Activated naive CD4-positive, alpha-beta T cell (primary cell): ENCODE measurements around the gene COL24A1.
"Not testable (repeated sequence)": the region's sequence is repeated elsewhere in the genome, so short reads cannot be mapped to it uniquely, and the experiment has no call there.

Experiments
- DNase-seq, 4 experiments: peaks; one replicate each; lab custom pipeline; 2025; lab: John Stamatoyannopoulos, UW

Gene COL24A1

DNA sequence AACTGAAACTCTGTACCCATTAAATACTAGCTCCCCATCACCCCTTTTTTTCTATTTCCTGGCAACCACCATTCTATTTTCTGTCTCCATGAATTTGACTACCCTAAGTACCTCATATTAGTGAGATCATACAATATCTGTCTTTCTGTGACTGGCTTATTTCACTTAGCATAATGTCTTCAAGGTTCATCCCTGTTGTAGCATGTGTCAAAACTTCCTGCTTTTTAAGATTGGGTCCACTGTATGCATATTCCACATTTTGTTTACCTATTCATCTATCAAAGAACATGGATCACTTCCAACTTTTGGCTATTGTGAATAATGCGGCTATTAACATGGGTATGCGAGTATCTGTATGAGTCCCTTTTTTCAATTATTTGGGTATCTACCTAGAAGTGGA lies 266.7 kb downstream of the COL24A1 start:
- no peak for DNase-seq

DNA sequence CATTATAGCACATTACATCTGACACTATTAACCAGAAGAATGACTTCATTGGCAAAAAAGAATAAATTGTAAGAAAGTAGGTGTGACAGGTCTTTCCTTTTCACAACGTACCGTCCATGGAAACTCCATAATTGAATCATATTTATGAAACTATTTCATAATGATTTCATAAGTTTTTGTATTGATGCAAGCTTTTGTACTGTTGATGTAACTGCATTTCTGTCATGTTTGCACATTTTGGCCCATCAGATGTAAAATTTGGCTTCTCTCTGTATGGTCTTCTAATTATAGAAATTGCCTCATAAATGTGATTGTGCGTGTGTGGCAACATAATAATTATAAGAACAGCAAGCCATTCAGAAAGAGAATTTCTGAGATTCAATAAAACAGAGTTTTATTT lies 267.7 kb downstream of the COL24A1 start:
- DNase-seq: no peak

DNA sequence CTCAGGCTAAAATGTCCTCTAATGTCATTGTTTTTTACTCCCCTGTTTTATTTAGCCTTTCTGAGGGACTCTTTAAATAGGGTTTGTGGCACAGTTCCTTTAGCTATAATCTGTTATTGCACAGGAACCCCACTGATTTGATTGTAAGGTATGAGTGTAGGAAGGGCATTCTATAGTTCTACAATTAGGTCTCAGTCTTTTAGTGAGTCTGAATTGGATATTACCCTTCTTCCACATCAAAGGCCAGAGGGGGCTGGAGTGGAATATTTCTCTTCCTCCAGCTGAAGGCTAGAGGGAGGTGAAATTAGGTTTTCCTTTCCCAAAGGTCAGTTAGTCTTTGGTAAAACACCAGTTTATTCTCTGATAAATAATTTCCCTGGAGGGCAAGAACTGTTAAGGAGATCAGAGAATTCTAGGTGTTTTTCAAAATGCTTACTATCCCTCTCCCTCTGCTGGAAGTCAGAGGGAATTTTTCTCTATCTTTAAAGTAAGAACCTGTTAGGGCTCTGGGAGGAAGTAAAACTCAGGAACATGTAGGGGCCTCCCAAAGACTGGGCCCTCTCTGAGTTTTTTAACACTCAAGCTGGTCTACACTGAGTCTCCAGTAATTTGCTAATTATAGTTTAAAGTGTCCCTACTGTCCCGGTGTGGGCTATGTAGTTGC lies 272.1 kb downstream of the COL24A1 start:
- DNase-seq: no peak

DNA sequence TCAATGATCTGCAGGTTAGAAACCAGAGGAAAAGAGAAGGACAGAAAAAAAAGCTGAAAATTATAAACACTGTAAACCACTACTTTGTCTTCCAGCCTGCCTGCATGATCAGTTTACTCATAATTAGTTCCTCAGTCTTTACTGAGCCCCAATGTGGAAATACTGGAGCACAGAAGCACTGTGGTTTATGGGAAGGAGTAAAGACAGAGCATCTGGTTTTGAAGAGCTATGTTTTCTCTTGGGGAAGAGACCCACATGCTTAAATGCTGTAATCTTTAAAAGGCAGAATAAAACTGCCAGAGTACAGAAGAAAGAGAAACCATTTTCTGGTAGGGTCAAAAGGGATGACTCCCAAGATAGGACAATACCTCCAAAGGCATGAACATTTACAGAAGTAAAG lies 289.4 kb downstream of the COL24A1 start:
- DNase-seq: no peak

DNA sequence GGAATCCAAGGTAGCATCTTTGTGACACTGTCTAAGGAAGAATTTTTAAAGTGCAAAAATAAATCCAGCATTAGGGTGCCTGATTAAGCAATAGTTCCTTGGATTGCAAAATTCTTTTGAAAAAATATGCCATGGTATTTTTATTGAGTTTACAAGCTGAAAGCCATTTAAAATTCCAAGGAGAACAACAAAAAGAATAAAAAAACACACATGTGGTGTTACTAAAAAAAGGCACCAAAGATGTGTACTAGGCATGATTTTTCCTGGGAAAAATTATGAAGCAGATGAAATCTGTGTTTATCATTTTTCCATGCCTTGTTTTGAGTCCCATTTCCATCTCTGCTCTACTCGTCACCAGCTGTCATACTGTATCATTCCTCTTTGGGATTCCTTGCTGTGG lies 291.4 kb downstream of the COL24A1 start:
- DNase-seq: no peak

DNA sequence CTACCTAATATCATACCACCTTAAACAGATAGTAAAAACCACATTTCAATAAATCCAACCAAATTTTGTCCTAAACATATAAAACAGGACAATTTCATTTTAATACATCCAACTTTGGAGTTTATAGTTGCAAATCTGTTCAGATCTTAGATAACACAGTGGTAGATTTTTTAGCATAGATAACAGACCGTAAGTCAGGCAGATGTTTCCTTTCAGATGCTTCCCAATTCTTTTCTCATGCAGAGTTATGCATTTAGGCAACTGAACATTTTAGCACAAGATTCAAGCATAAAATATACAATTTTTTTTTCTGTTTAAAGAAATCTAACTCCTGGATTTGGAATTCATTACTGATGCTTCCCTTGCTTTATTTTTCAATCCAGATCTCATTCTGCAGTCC lies 291.8 kb downstream of the COL24A1 start:
- DNase-seq: no peak

DNA sequence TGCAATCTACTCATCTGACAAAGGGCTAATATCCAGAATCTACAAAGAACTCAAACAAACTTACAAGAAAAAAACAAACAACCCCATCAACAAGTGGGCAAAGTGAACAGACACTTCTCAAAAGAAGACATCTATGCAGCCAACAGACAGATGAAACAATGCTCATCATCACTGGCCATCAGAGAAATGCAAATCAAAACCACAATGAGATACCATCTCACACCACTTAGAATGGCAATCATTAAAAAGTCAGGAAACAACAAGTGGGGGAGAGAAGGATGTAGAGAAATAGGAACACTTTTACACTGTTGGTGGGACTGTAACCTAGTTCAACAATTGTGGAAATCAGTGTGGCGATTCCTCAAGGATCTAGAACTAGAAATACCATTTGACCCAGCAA lies 292.9 kb downstream of the COL24A1 start:
- DNase-seq: not testable (repeated sequence)

DNA sequence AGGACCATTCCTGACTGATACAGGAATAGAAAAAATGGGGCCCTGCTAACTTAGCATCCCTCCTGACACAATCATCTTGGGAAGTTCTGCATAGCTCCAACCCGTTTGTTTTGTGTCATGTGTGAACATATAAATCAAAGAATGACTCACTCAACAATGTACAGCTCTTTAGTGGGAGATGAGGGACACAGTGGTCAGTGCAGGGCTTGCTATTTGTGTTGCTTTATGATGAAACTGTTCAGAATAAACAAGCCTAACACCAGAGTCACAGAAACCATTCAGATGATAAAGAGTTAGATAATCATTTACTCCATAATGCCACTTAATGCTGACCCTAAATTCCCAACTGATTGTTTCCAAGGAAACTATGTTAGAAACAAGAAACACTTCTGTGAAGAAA lies 294.1 kb downstream of the COL24A1 start:
- DNase-seq: no peak

DNA sequence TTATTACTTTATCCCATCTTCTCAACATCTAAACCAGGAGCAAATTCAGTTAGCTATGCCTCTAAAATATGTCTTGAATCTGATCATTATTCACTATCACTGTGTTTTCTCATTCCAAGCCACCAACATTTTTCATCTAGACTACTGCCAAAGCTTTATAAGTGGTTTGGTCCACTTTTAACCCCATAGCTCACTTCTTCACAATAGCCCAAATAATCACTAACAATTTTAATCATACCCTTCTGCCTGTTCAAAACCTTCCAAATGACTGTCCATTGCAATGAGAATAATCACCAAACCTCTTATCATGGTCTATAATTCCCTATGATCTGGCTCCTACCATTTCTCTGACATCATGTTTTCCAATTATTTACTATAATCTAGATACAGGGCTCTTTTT lies 298.6 kb downstream of the COL24A1 start:
- no peak for DNase-seq

DNA sequence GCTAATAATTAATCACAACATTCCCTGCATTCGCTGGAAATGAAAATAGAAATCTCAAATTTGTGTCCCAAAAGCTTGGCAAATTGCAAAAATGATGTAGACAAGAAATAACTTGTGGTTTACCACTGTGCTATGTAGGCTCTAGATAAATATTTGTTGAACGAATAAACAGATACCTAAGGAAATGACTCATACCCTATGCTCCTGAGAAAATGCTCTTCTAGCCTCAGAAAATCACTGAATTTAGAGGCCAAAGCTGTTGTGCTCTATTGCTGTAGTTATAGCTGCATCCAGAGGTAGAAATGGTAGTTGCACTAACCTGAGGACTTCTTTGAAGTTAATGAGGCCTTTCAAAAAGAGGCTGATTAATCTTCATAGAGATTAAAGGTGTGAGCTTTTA lies 306.3 kb downstream of the COL24A1 start:
- DNase-seq: no peak

DNA sequence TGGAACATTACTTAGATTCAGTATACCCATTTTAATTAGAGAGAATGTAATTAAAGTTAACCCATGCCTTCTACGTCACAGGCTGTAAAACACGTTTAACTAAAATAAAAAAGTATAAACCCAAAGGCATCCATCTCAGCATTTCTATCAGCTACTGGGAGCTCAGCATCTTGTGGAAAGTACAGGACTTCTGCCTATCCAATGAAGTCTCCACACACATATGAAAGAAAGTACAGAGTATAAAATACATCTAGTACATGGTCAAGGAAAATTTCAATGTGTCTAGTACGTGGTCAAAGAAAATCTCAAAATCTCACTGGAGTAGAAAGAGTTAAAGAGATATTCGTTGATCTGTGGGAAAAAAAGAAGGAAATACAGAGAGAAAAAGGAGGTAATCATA lies 306.9 kb downstream of the COL24A1 start:
- no peak for DNase-seq

DNA sequence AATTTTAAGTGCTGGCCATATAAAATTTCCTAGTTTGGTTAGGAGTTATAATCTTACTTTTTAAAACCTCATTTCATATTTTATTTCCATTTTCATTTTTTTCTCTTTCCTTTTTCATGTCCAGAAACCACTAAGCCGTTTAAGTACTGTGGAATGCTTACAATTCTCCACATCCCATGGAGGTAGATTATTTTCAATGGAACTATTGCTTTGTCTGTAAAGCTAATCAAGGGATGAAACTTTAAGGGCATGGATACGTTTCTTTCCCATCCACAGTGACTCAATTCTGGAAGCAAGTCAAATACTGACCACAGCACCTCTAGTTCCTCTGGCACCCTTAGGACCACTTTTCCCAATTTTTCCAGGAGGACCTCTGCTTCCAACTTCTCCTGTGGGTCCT lies 309.2 kb downstream of the COL24A1 start:
- no peak for DNase-seq

DNA sequence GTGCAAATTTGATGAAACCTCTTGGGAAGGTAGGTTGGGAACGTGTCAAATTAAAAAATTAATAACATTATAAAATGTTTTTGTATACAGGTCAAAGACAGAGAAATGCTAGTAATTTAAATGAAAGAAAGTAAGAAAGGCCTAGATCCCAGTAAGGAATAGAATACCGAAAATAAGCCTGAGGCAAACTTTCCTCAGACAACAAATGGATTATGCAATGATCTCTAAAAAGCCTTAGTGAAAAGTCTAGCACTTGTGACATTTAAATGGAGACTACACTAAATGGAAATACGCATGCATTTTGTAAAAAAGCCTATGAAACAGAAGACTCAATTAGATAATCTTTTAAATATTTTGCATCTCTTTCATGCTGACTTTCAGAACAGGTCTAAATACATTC lies 309.9 kb downstream of the COL24A1 start:
- DNase-seq: no peak

DNA sequence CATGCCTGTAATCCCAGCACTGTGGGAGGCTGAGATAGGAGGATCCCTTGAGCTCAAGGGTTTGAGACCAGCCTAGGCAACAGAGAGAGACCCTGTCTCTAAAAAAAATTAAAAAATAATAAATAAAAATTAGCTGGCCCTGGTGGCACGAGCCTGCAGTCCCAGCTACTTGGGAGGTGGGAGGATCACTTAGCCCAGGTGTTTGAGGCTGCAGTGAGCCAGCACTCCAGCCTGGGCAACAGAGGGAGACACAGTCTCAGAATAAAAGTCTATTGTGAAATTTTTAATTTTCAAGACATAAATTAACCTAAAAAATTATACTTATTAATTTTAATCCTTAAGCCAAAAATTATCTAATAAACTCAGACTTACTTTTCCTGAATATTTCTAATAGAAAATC lies 317.1 kb downstream of the COL24A1 start:
- no peak for DNase-seq

DNA sequence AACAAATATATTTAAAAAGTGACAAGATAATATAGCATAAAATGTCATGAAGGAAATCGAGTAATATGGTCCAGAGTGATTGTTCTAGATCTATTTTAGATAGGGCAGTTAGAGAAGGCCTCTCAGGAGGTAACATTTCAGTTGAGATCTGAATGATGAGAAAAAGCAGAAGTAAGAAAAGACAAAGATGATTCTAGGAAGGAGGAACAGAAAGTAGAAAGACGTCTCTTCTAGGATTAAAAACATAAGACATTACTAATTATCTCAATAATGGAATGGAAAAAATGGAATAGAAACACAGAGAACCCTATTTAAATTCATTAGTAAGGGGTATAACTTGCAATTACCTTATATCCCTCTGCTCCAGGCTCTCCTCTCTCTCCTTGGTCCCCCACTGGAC lies 318.3 kb downstream of the COL24A1 start:
- no peak for DNase-seq

DNA sequence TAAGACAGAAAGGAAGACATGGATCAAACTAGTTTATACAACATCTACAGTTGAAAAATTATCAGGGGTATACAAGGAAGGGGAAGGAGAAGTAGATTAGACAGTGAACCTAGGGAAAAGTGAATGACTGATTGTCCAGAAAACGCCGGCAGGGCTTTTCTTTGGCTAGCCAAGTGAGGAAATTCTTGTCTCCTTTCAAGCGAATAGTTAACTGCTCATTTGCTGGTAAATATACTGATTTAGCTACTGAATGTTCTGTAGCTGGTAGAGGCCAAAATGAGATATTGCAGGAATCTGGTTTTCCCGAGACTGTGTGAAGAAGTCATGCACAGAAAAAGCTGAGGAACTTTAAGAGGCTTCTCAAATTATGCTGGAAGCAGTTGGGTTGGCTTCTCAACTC lies 319.8 kb downstream of the COL24A1 start:
- DNase-seq: no peak

DNA sequence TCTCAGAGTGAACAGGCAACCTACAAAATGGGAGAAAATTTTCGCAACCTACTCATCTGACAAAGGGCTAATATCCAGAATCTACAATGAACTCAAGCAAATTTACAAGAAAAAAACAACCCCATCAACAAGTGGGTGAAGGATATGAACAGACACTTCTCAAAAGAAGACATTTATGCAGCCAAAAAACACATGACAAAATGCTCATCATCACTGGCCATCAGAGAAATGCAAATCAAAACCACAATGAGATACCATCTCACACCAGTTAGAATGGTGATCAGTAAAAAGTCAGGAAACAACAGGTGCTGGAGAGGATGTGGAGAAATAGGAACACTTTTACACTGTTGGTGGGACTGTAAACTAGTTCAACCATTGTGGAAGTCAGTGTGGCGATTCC lies 323.4 kb downstream of the COL24A1 start:
- not testable (repeated sequence) for DNase-seq

DNA sequence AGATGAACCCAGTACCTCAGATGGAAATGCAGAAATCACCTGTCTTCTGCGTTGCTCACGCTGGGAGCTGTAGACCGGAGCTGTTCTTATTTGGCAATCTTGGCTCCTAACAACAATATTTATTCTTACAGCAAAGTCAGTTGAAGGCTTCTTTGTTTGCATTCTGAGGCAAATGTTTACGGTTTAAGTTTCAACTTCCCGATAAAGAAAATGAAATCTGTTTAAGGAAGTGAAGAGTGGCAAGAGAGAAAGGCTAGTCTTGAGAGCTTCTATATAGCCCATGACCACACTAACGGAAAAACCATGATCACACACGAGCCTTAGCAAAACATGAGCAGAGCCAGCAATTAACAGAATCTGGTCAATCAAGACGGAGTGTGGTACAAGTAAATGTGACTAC lies 325.7 kb downstream of the COL24A1 start:
- no peak for DNase-seq

DNA sequence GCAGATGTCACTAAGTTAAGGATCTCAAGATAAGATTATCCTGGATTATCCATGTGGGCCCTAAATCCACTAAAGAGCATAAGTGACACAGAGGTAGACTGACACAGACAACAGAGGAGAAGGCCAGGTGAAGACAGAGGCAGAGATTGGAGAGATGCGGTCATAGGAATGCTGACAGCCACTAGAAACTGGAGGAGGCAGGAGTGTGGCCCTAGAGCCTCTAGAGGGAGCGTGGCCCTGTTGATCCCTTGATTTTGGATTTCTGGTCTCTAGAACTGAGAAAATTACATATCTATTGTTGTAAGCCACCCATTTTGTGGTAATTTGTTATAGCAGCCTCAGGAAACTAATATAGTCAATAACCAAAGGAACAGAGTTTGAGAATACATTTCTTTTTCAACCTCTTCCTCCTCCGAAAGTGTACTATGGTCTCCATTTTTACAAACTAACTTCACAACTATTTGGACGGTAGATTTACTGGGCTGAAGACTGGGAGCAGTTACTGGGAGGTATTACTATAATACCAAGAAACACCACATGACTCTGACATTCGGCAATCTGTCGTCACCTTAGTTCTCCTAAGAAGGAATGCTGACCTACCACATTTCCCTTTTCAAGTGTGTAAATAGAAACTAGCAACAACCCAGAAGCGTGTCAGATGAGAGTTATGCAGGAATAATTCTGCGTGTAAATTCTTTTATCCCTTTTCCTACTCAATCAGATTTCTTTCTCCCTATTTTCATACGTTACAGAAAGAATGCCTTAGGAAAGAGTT lies 332.3 kb downstream of the COL24A1 start:
- no peak for DNase-seq

DNA sequence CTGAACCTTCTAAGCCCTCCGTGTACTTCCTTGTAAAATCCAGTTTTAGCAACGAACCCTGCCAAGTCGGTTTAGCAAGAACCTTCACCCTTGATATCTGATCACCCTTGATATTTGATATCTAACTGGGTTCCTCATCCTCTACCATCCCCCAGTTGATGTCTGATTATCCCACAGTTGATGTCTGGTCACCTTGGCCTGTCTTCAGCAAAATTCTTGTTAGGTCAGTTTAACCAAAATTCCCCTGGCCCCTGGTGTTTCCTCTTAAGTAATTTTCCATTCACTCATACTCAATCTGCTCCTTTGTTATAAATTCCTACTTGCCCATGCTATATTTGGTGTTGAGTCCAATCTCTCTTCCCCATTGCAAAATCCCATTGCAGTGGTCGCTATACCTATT lies 333.9 kb downstream of the COL24A1 start:
- DNase-seq: no peak

DNA sequence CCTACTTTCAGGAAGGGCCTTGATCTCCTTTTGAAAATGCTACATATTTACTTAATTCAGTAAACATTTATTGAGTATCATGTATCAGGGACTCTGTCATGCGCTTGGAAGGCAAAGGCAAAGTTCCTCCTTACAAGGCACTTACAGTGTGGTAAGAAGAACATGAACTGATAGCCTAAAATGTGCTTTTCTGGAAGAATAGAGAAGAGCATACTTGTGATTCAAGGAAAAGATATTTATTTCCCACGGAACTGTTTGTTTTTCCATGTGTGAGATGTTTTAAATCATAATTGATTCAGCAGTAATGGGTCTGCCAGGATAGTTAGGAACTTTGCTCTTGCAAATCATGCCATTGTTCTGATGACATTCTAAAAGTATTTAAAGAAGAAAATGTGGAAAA lies 338.2 kb downstream of the COL24A1 start:
- no peak for DNase-seq

DNA sequence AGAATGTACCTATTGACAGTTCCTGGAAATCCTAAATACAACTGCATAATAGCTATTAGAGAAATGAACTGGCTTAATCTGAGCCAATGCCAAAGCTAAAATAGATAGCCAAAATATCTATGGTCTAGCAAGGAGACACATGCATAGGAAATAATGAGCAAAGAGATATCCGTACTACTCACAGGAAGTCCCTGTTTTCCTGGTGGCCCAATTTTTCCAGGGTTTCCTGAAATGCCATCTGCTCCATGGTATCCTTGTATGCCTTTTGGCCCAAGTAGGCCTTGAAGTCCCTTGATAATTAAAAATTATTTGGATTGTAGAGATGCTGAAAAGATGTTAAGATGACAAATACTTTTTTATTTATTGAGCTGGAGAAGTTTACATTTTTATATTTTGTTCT lies 340.0 kb downstream of the COL24A1 start:
- DNase-seq: no peak

DNA sequence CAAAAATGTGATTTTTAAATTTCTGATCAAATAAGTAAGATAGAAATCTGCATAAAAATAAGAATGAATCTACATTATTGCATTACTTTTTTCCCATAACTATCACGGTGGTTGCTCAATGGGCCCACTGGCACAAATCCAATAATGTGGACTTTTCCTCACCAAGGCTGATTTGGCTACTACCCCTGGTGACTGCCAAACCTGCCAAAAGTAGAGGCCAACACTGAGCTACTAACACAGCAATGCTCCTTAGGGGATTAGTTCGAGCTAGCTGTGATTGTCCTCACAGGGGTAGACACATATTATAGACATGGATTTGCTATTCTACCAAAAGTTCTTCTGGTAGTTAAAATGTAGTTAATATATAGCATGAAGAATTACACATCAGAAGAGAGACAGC lies 340.7 kb downstream of the COL24A1 start:
- DNase-seq: no peak
